Neutrophil (primary cell): ENCODE measurements around the gene NR2F2.

Experiments
- H3K27ac ChIP-seq: fragments of 200-600 bp; sonication (generic); 2 replicates; pipeline ENCODE4 v1.5.1; 2016; ENCODE audit warnings: mild to moderate bottlenecking, moderate library complexity
- H3K27me3 ChIP-seq: fragments of 200-600 bp; sonication (generic); 2 replicates; pipeline ENCODE4 v1.6.0; 2016; ENCODE audit warnings: mild to moderate bottlenecking
- H3K36me3 ChIP-seq: fragments of 200-600 bp; sonication (generic); 2 replicates; pipeline ENCODE4 v1.5.1; 2017
- H3K4me1 ChIP-seq, 2 experiments: fragments of 200-600 bp in 1 of 2; sonication (generic) in 1 of 2; 1 replicate in 1 of 2; 2 replicates in 1 of 2; pipeline versions ENCODE4 v1.5.1 to v1.6.1; 2013 to 2016; ENCODE audit warnings: low read depth in 1 of 2, low read length in 1 of 2, mild to moderate bottlenecking in 1 of 2, moderate library complexity in 1 of 2; ENCODE audit not compliant: control insufficient read depth in 1 of 2, insufficient read depth in 1 of 2
- H3K4me3 ChIP-seq, 2 experiments: fragments of 200-600 bp in 1 of 2; sonication (generic) in 1 of 2; 1 replicate in 1 of 2; 2 replicates in 1 of 2; pipeline ENCODE4 v1.5.1; 2013 to 2016; ENCODE audit warnings: low read depth in 1 of 2, low read length in 1 of 2, mild to moderate bottlenecking in 1 of 2, moderate library complexity in 1 of 2
- H3K9me3 ChIP-seq: fragments of 200-600 bp; sonication (generic); 2 replicates; pipeline ENCODE4 v1.5.1; 2016
- CTCF ChIP-seq: fragments of 200-600 bp; sonication (generic); IDR thresholded peaks from 2 replicates; pipeline ENCODE4 v1.5.1; 2016; ENCODE audit warnings: antibody characterized with exemption

NR2F2 gene

GRCh38 chr15:96366526-96366877 lies 36.0 kb downstream of the NR2F2 start:
- Histone ChIP-seq H3K27me3 (peaks cover 100% of the 10 kb centered on the region), H3K36me3 (no peaks in the 10 kb centered on the region), H3K9me3 (no peaks in the 10 kb centered on the region), H3K4me3 (no peak overlapping the region), H3K27ac (no peak overlapping the region), H3K4me1 (no peaks in the 10 kb centered on the region)
- no peak for TF ChIP-seq CTCF

GRCh38 chr15:96367311-96368200 lies 37.1 kb downstream of the NR2F2 start:
- TF ChIP-seq CTCF, result no peak
- H3K4me1 ChIP-seq, result no peaks in the 10 kb centered on the region
- H3K4me3 ChIP-seq, result no peak overlapping the region
- no peaks in the 10 kb centered on the region for H3K36me3 ChIP-seq
- H3K27ac ChIP-seq, result no peak overlapping the region
- peaks cover 100% of the 10 kb centered on the region for H3K27me3 ChIP-seq
- no peaks in the 10 kb centered on the region for H3K9me3 ChIP-seq

GRCh38 chr15:96369351-96369750 lies 38.9 kb downstream of the NR2F2 start:
- Histone ChIP-seq H3K4me1 (no peaks in the 10 kb centered on the region), H3K27me3 (peaks cover 97% of the 10 kb centered on the region), H3K4me3 (no peak overlapping the region), H3K27ac (no peak overlapping the region), H3K36me3 (no peaks in the 10 kb centered on the region), H3K9me3 (no peaks in the 10 kb centered on the region)
- no peak for TF ChIP-seq CTCF

GRCh38 chr15:96369825-96370621 lies 39.5 kb downstream of the NR2F2 start:
- H3K27me3 ChIP-seq, result peaks cover 90% of the 10 kb centered on the region
- no peak overlapping the region for H3K4me3 ChIP-seq
- no peaks in the 10 kb centered on the region for H3K4me1 ChIP-seq
- H3K9me3 ChIP-seq, result no peaks in the 10 kb centered on the region
- no peaks in the 10 kb centered on the region for H3K36me3 ChIP-seq
- no peak overlapping the region for H3K27ac ChIP-seq
- TF ChIP-seq CTCF, result no peak

- no peak overlapping the region for H3K27ac ChIP-seq
- no peaks in the 10 kb centered on the region for H3K9me3 ChIP-seq
- no peak overlapping the region for H3K4me3 ChIP-seq
- no peak for TF ChIP-seq CTCF
- no peaks in the 10 kb centered on the region for H3K4me1 ChIP-seq
- H3K36me3 ChIP-seq, result no peaks in the 10 kb centered on the region
- H3K27me3 ChIP-seq, result peaks cover 65% of the 10 kb centered on the region
Observed at GRCh38 chr15:96372554-96372953, 42.1 kb downstream of the NR2F2 start.
